Heart left ventricle (tissue), 16 donors: ENCODE results near the gene CD47. TPM values are rescaled to one million over a fixed set of nuclear protein-coding genes. Genes with fewer than 3 reads are reported as not detected.

Experiments used
- ATAC-seq, 4 donors: fragments of 200-7000 bp; cut with Tn5 transposase; one replicate each; pipeline ENCODE4 v1.9.1; 2020 to 2022; ENCODE audit warnings: moderate library complexity in 4 of 4, mild to moderate bottlenecking in 3 of 4, moderate number of reproducible peaks in 1 of 4
- DNase-seq, 5 donors: peaks; one replicate each; pipeline ENCODE4 v3.0.0-alpha.2; 2020
- H3K27ac ChIP-seq, 12 donors: fragments of 200-600 bp; sonication (generic) in 4 of 12; one replicate each; pipeline versions ENCODE4 v1.5.0 to v1.8.0; 2016 to 2022; ENCODE audit warnings: mild to moderate bottlenecking in 2 of 12
- H3K27me3 ChIP-seq, 9 donors: fragments of 200-600 bp; sonication (generic) in 2 of 9; one replicate each; pipeline versions ENCODE4 v1.5.1 to v1.8.0; 2016 to 2022; ENCODE audit warnings: mild to moderate bottlenecking in 3 of 9
- H3K36me3 ChIP-seq, 9 donors: fragments of 200-600 bp; sonication (generic) in 2 of 9; one replicate each; pipeline versions ENCODE4 v1.5.0 to v1.8.0; 2018 to 2022; ENCODE audit warnings: mild to moderate bottlenecking in 2 of 9
- H3K4me1 ChIP-seq, 12 donors: fragments of 200-600 bp; sonication (generic) in 4 of 12; one replicate each; pipeline versions ENCODE4 v1.5.0 to v1.8.0; 2016 to 2022; ENCODE audit warnings: mild to moderate bottlenecking in 3 of 12
- H3K4me3 ChIP-seq, 12 donors: fragments of 200-600 bp; sonication (generic) in 4 of 12; one replicate each; pipeline versions ENCODE4 v1.5.0 to v1.8.0; 2017 to 2022; ENCODE audit warnings: mild to moderate bottlenecking in 9 of 12, moderate library complexity in 4 of 12
- H3K9me3 ChIP-seq, 12 donors: fragments of 200-600 bp; sonication (generic) in 4 of 12; one replicate each; pipeline versions ENCODE4 v1.5.0 to v1.8.0; 2016 to 2022; ENCODE audit warnings: mild to moderate bottlenecking in 1 of 12
- POLR2A ChIP-seq, 2 donors: fragments of 450-650 bp; IDR thresholded peaks; one replicate each; pipeline ENCODE4 v1.6.1; 2017; ENCODE audit warnings: antibody characterized with exemption in 2 of 2, mild to moderate bottlenecking in 2 of 2, moderate library complexity in 2 of 2
- WGBS, 4 donors: extraction: QIAGEN DNeasy Blood & Tissue Kit in 2 of 4; methylation state at CpG; one replicate each; pipeline versions ENCODE4 v1.1.5 to v1.1.7; 2013 to 2018; 5-methylcytosine and 5-hydroxymethylcytosine counted together
- intact Hi-C, 10 donors: fragments of 100-400 bp; cut with DNase I; formaldehyde crosslinking; loops; one replicate each; pipeline versions ENCODE4 v1.11.1 to v1.14.2; 2022
- polyA plus RNA-seq, 2 donors: library from polyadenylated mRNA; stranded (reverse); fragments of 200-250 nt; gene quantifications; one replicate each; pipeline ENCODE4 v1.2.3, GENCODE V29; 2013
- total RNA-seq, 9 donors: library from RNA; depleted of rRNA in 2 of 9; stranded (reverse); fragments of >200 nt in 2 of 9; fragmentation: NEBNext Ultra II Directional in 3 of 9; extraction: Animal tissue kit (Norgen Biotek cat#: 25700) in 3 of 9; gene quantifications; one replicate each; pipeline versions ENCODE4 v1.1.0 to v1.2.4, GENCODE V29; 2016 to 2023
- TF ChIP-seq, protein P1 (sequence below), 12 donors: fragments of 200-600 bp; sonication (generic) in 4 of 12; IDR thresholded peaks; one replicate each; pipeline versions ENCODE4 v1.5.0 to v1.8.0; 2018 to 2022; ENCODE audit warnings: antibody characterized with exemption in 12 of 12, mild to moderate bottlenecking in 5 of 12
- donor health status: ischemic (EF 13 %, LVEDD 7.1; RV severe dilation, severe dysfunction).
- donor health status: healthy with polysubstance abuse.
- donor health status: DM: no; HTN: yes; CAD: no.
- donor health status: DM: no; HTN: no; CAD: no.
- donor health status: ischemic (EF 25% LVEDD 6.9; RV normal size, moderate dysfunction).
- donor health status: ischemic (EF 25% LVEDD 5.7; RV mildly dilated, moderate dysfunction).
- donor health status: healthy.
- donor health status: DM: yes; HTN: yes; CAD: no.
- donor health status: ischemic (EF 35%, LVEDD 5.7; RV mildly dilated, moderate dysfunction).
- donor health status: nonischemic (EF 11% LVEDD 7.7; RV severe dilation, severe dysfunction).
- donor health status: DM: yes; HTN: yes; CAD: no.
- donor health status: PGD.
- donor health status: ischemic (EF 29% LVEDD 5.4; RV normal size, mild dysfunction).
- donor health status: nonischemic (EF 23%, LVEDD 6.1; RV moderate dilation, normal function).

The CD47 gene
- total and polyA plus RNA-seq, 11 donors = 27.7 to 80.6 (median 42.4) TPM

DNA sequence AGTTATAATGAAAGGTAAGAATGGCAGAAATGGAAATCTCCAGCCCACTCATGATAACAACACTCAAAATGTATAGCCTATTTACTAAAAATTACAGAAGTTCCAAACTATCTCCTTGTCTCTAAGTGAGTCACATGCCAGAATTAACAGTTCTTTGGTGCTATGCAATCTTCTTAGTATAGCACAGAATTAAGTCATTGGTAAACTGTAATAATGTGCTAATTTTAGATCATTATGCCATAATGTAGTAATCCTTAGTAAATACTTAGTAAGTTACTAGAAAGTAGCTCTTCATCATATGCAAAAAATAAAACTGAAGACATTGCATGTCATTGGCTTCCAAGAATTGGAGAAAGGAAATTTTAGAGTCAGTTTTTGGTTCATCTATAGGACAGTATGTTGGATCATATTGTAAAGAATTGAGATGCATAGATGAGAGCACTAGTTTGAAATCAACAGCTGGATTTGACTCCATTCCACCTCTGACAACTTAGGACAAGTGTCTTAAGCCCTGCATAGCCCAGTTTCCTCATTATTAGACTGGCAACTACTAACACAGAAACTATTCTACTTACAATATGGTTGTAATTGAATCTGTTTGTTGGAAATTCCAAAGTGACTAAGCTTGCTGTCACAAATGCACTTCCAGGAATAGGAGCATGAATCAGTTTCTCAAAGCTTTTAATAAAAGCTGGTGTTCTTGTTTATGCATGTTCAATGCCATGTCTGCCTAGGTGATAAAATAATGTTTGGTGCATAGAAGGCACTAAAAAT, 40.1 kb upstream of the CD47 start:
- TF ChIP-seq, protein P1, sequence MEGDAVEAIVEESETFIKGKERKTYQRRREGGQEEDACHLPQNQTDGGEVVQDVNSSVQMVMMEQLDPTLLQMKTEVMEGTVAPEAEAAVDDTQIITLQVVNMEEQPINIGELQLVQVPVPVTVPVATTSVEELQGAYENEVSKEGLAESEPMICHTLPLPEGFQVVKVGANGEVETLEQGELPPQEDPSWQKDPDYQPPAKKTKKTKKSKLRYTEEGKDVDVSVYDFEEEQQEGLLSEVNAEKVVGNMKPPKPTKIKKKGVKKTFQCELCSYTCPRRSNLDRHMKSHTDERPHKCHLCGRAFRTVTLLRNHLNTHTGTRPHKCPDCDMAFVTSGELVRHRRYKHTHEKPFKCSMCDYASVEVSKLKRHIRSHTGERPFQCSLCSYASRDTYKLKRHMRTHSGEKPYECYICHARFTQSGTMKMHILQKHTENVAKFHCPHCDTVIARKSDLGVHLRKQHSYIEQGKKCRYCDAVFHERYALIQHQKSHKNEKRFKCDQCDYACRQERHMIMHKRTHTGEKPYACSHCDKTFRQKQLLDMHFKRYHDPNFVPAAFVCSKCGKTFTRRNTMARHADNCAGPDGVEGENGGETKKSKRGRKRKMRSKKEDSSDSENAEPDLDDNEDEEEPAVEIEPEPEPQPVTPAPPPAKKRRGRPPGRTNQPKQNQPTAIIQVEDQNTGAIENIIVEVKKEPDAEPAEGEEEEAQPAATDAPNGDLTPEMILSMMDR (IDR thresholded peaks at IDR 0.05) = no peak
- no peak for TF ChIP-seq POLR2A (IDR thresholded peaks at IDR 0.05)
- Histone ChIP-seq H3K27ac (peak overlapping the region in 2 of 12 donors; percentile 10 to 32), H3K4me1 (peaks cover 0 to 55% (median 2%) of the 10 kb centered on the region in 12 donors), H3K27me3 (no peaks in the 10 kb centered on the region), H3K4me3 (no peak overlapping the region), H3K36me3 (no peaks in the 10 kb centered on the region), H3K9me3 (no peaks in the 10 kb centered on the region)
- peak; percentile 67 to 87 (median 85) for ATAC-seq
- intact Hi-C loops = no loop called here
- DNase-seq = no peak

DNA sequence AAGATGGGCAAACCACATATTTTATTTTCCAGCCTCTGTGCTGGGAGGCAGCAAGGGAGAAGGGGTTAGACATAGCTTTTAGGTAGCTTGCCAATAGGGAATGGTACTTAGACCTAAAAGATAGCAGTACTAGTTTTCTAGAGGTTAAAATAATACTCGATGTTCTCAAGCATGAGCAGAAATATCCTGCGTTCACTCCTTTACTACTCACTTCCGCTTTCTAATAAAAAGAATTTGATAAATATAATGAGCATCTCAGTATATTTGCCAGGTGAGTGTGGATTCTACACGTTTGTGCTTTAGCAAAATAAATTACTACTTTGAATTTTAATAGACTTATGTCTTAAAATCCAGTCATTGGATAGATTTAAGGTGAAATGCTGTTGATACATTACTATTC, 39.4 kb upstream of the CD47 start:
- ATAC-seq = no peak
- H3K4me1 ChIP-seq = peaks cover 0 to 61% (median 2%) of the 10 kb centered on the region in 12 donors
- H3K4me3 ChIP-seq = no peak overlapping the region
- TF ChIP-seq POLR2A (IDR thresholded peaks at IDR 0.05) = no peak
- TF ChIP-seq, protein P1 (IDR thresholded peaks at IDR 0.05) = no peak
- peak overlapping the region in 2 of 12 donors; percentile 0 to 10 for H3K27ac ChIP-seq
- no peaks in the 10 kb centered on the region for H3K9me3 ChIP-seq
- no peaks in the 10 kb centered on the region for H3K27me3 ChIP-seq
- intact Hi-C loops = no loop called here
- no peaks in the 10 kb centered on the region for H3K36me3 ChIP-seq
- 59 to 82% (median 73%) methylated on average over 4 of the region's 4 CpGs for WGBS, 4 donors
- DNase-seq = no peak

DNA sequence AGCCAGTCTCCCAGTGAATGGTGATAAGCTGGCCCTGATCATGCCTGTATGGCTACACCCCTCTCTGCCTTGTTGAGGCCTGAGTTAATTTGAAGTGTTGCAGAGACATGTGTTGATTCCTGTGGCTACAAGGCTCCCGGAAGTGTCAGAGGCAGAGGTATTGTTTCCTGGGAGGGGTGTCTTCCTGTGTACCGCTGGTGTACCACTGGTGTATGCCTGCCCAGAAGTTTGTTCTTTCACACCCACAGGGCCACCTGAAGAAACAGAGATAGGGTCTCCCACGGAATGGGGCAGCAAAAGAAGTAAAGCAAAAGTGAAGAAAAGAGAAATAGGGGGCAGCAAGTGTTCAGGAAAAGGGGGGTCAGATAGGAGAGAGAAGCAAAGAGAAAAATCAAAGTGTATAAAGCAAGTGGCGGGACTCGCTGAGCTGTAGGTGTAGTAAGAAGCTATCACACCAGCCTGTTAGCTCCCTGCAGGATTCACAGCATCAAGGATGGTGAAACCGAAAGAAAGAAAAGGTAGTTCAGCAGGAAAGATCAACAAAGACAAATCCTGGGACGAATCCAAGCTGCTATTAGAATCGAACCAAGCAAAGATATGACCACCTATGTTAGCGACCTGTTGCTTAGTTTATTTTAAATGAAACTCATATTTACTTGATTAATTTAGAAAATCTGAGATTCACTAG, 36.6 kb upstream of the CD47 start:
- H3K27me3 ChIP-seq = no peaks in the 10 kb centered on the region
- 69 to 74% (median 72%) methylated on average over 9 of the region's 9 CpGs for WGBS, 4 donors
- TF ChIP-seq, protein P1 (IDR thresholded peaks at IDR 0.05) = no peak
- TF ChIP-seq POLR2A (IDR thresholded peaks at IDR 0.05) = no peak
- H3K27ac ChIP-seq = peak overlapping the region in 1 of 12 donors; percentile 80
- peak in 3 of 4 donors; percentile 19 to 50 (median 34) for ATAC-seq
- DNase-seq = no peak
- H3K4me3 ChIP-seq = no peak overlapping the region
- no peaks in the 10 kb centered on the region for H3K9me3 ChIP-seq
- peaks cover 0 to 59% (median 2%) of the 10 kb centered on the region in 12 donors for H3K4me1 ChIP-seq
- no peaks in the 10 kb centered on the region for H3K36me3 ChIP-seq
- intact Hi-C loops = loop anchor here in 1 of 10 donors (10.0 kb wide), 1 partner anchor 63 kb away; no protein-coding TSS in a partner anchor

DNA sequence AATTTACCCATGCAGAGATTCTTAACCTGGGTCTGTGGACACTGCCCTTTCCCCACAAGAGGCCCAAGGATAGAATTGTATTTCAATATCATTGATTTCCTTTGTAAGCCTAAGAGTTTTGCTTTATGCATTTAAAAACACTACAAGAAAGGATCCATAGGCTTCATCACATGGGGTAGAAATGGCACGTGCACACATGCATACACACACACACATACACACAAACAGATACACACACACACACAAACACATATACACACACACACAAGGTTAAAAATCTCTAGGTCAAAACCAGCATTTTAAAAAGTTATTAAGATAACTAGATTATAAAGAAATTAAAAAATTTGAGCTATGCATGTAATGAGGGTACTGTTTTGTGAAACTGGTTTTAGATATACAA, 35.5 kb upstream of the CD47 start:
- TF ChIP-seq, protein P1 (IDR thresholded peaks at IDR 0.05) = no peak
- no peak for TF ChIP-seq POLR2A (IDR thresholded peaks at IDR 0.05)
- no peaks in the 10 kb centered on the region for H3K9me3 ChIP-seq
- H3K27me3 ChIP-seq = no peaks in the 10 kb centered on the region
- H3K4me3 ChIP-seq = peak overlapping the region in 1 of 12 donors; percentile 29
- DNase-seq (no peak), ATAC-seq (no peak)
- WGBS, 4 donors = 81 to 97% (median 91%) methylated on average over 1 of the region's 1 CpG
- H3K36me3 ChIP-seq = no peaks in the 10 kb centered on the region
- peak overlapping the region in 1 of 12 donors; percentile 90 for H3K27ac ChIP-seq
- intact Hi-C loops = loop anchor here in 1 of 10 donors (10.0 kb wide), 1 partner anchor 62 kb away; no protein-coding TSS in a partner anchor
- peaks cover 0 to 50% (median 2%) of the 10 kb centered on the region in 12 donors for H3K4me1 ChIP-seq
